ENCODE measurements around the gene FAM167B. TPM values are rescaled to one million over a fixed set of nuclear protein-coding genes. Genes with fewer than 3 reads are reported as not detected.

FAM167B gene
- total and polyA plus RNA-seq, 3 donors from 2014 or later: 0.99 to 1.6 (median 1.6) TPM

DNA sequence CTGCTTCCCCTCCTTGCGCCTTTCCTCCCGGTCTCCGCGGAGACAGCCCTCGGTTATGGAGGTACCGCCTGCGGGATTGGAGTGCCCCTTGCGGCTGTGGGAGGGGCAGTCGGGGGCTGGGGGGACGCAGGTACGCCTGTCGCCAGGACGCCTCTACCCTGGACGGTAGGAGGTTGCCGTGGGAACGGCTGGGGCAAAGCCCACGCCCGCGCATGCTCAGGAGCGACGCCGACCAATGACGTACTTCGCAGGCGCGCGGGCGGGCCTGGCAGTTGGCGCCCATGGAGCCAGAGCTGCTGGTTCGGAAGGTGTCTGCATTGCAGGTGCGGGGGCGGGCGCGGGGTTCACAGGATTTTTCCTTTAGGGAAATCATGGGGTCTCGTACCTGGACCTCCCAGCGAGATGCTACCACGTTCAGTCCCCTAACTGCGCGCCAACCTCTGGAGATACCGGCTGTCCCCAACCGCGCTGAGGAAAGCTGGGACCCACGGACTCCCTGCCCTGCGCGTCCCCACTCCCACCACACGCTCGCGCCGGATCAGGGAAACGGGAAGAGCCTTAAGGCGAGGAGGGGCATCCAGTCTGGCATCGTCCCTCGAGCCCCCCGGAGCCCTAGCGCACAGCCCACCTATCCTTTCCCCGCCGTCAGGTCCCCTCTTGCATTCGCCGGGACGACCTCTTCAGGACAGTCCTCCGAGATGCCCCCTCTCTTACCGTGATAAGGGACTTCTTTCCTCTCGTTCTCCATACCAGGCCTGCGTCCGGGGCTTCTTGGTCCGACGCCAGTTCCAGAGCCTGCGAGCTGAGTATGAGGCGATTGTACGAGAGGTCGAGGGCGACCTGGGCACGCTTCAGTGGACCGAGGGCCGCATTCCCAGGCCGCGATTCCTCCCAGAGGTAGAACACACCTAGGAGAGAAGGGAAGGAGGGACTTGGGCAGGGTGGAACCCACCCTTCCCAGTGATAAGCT lies 41.3 kb upstream of the FAM167B start, which contains the start of gene IQCC:
Gene IQCC, plus strand, starts transcription at position 271 of the 970 bp plus-strand sequence. Its CDS starts 11 bp downstream, at position 282.
- TF ChIP-seq, protein P1, sequence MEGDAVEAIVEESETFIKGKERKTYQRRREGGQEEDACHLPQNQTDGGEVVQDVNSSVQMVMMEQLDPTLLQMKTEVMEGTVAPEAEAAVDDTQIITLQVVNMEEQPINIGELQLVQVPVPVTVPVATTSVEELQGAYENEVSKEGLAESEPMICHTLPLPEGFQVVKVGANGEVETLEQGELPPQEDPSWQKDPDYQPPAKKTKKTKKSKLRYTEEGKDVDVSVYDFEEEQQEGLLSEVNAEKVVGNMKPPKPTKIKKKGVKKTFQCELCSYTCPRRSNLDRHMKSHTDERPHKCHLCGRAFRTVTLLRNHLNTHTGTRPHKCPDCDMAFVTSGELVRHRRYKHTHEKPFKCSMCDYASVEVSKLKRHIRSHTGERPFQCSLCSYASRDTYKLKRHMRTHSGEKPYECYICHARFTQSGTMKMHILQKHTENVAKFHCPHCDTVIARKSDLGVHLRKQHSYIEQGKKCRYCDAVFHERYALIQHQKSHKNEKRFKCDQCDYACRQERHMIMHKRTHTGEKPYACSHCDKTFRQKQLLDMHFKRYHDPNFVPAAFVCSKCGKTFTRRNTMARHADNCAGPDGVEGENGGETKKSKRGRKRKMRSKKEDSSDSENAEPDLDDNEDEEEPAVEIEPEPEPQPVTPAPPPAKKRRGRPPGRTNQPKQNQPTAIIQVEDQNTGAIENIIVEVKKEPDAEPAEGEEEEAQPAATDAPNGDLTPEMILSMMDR (IDR thresholded peaks at IDR 0.05): peak in 1 of 3 experiments; percentile 14
- TF ChIP-seq POLR2A (IDR thresholded peaks at IDR 0.05): no peak
- H3K36me3 ChIP-seq (ENCODE audit: low read depth, missing control alignments): no peaks in the 10 kb centered on the region
- DNase-seq: peak; percentile 92
- no peaks in the 10 kb centered on the region for H3K9me3 ChIP-seq
- H3K4me3 ChIP-seq: peak within 1 kb of the TSS; percentile 71
- no peaks in the 10 kb centered on the region for H3K27me3 ChIP-seq
- H3K4me1 ChIP-seq: peaks cover 40% of the 10 kb centered on the region
- 1 to 2% methylated on average over 30 to 77 of the region's 77 CpGs for WGBS, 2 donors
- H3K27ac ChIP-seq: peak within 1 kb of the TSS; percentile 57 to 77
- intact Hi-C loops (cut with DNase I; ENCODE audit: low total_unique reads): no loop called here

DNA sequence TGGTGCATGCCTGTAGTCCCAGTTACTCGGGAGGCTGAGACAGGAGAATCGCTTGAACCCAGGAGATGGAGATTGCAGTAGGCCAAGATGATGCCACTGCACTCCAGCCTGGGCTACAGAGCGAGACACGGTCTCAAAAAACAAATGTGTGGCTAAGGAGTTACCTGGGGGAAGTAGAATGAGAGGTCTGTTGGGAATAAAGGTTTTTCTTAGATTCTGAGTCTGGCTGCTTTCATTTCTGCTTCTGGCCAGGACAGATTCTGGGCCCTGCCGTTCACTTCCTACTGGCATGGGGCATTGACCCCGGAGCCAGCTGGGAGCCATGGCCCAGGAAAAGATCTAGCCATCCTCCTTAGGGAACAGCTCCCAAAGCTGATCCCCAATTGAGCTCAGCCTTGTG lies 38.6 kb upstream of the FAM167B start:
- TF ChIP-seq POLR2A (IDR thresholded peaks at IDR 0.05): no peak
- TF ChIP-seq, protein P1 (IDR thresholded peaks at IDR 0.05): no peak
- no peak for DNase-seq
- Histone ChIP-seq H3K27me3 (no peaks in the 10 kb centered on the region), H3K4me3 (no peak overlapping the region), H3K9me3 (no peaks in the 10 kb centered on the region), H3K27ac (no peak overlapping the region), H3K4me1 (peaks cover 29% of the 10 kb centered on the region), H3K36me3 (ENCODE audit: low read depth, missing control alignments) (no peaks in the 10 kb centered on the region)
- intact Hi-C loops (cut with DNase I; ENCODE audit: low total_unique reads): no loop called here
- WGBS, 2 donors: 85 to 95% methylated on average over 6 of the region's 6 CpGs

DNA sequence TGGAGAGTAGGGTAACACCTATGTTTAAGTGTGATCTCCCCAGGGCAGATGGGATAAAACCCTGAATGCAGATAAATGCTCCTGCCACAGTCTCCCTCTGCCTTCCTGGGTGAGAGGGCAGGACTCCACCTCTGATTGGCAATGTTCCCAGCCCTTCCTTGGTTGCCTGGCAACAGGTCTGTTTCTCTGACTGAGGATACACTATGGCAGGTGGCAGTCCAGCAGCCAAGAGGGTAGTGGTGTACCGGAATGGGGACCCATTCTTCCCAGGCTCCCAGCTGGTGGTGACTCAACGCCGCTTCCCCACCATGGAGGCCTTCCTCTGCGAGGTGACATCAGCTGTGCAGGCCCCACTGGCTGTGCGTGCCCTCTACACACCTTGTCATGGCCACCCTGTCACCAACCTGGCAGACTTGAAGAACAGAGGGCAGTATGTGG lies 38.1 kb upstream of the FAM167B start, which contains the start of gene DCDC2B:
Gene DCDC2B, plus strand, starts transcription at position 199 of the 438 bp plus-strand sequence. Its CDS starts 5 bp downstream, at position 204.
- intact Hi-C loops (cut with DNase I; ENCODE audit: low total_unique reads): no loop called here
- Histone ChIP-seq H3K27me3 (no peaks in the 10 kb centered on the region), H3K9me3 (no peaks in the 10 kb centered on the region), H3K27ac (no peak within 1 kb of the TSS), H3K4me1 (peaks cover 25% of the 10 kb centered on the region), H3K36me3 (ENCODE audit: low read depth, missing control alignments) (no peaks in the 10 kb centered on the region), H3K4me3 (no peak within 1 kb of the TSS)
- WGBS, 2 donors: 89 to 90% methylated on average over 4 to 5 of the region's 5 CpGs
- DNase-seq: peak; percentile 64
- TF ChIP-seq, protein P1 (IDR thresholded peaks at IDR 0.05): no peak
- no peak for TF ChIP-seq POLR2A (IDR thresholded peaks at IDR 0.05)

DNA sequence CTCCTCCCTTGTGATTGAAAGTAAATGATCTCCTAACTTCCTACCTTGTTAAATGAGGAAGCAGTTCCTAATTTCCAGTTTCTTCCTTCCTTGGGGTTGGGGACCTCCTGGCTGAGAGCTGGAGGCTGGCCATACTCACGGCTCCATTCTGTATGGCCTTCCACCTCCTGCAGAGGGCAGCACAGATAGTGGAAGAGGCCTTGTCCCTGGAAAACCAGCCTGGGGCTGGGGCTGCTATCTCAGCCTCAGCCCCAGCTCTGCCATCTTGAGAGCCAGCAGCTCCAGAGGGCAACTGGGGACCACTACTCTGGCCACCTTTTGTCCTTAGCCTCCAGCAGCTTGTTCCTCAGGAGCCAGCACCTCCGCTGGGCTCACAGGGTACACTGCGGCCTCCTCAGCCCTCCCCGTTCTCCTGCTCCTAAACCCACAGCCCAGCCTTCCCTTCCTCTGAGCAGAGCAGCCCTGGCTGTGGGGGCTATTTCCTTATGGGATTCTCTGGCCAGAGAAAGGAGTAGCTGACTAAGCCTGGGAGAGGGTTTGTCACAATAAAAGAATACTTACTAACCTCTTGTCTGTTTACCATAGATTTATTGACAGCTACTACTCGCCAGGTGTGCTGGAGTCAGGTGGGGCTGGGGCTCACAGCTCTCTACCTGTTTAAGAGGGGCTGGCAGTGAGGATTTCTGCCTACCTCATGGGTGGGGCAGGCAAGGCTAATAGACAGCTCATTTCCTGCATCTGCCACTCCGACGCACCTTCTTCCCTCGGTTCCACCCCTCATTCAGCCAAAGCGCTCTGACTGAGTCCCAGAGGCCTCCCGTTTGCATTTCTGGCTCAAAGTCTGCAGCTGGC lies 31.2 kb upstream of the FAM167B start:
- no peaks in the 10 kb centered on the region for H3K9me3 ChIP-seq
- TF ChIP-seq, protein P1 (IDR thresholded peaks at IDR 0.05): peak; percentile 61 to 72 (median 65)
- TF ChIP-seq POLR2A (IDR thresholded peaks at IDR 0.05): no peak
- H3K4me3 ChIP-seq: no peak overlapping the region
- H3K36me3 ChIP-seq (ENCODE audit: low read depth, missing control alignments): no peaks in the 10 kb centered on the region
- WGBS, 2 donors: 81 to 89% methylated on average over 9 to 10 of the region's 10 CpGs
- DNase-seq: peak; percentile 82
- H3K27me3 ChIP-seq: no peaks in the 10 kb centered on the region
- intact Hi-C loops (cut with DNase I; ENCODE audit: low total_unique reads): no loop called here
- H3K27ac ChIP-seq: peak overlapping the region; percentile 12 to 36
- H3K4me1 ChIP-seq: peaks cover 18% of the 10 kb centered on the region
